ENCODE results near the gene MORN5.

GRCh38 chr9:122127396-122127798, 32.3 kb upstream of the MORN5 start:
- TF ChIP-seq, protein P1, sequence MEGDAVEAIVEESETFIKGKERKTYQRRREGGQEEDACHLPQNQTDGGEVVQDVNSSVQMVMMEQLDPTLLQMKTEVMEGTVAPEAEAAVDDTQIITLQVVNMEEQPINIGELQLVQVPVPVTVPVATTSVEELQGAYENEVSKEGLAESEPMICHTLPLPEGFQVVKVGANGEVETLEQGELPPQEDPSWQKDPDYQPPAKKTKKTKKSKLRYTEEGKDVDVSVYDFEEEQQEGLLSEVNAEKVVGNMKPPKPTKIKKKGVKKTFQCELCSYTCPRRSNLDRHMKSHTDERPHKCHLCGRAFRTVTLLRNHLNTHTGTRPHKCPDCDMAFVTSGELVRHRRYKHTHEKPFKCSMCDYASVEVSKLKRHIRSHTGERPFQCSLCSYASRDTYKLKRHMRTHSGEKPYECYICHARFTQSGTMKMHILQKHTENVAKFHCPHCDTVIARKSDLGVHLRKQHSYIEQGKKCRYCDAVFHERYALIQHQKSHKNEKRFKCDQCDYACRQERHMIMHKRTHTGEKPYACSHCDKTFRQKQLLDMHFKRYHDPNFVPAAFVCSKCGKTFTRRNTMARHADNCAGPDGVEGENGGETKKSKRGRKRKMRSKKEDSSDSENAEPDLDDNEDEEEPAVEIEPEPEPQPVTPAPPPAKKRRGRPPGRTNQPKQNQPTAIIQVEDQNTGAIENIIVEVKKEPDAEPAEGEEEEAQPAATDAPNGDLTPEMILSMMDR (IDR thresholded peaks at IDR 0.05) = no peak
- TF ChIP-seq POLR2A (IDR thresholded peaks at IDR 0.05) = no peak

Measured in testis (tissue), 2 donors.